ENCODE data around the gene SLC8B1. TPM values are rescaled to one million over a fixed set of nuclear protein-coding genes. Genes with fewer than 3 reads are reported as not detected.

SLC8B1 gene
- total and polyA plus RNA-seq, 4 donors = 9.9 to 23.8 (median 14.2) TPM

GRCh38 chr12:113329022-113329790 is 5.7 kb downstream of the SLC8B1 start:
- no peak for DNase-seq (ENCODE audit: low spot score)
- Histone ChIP-seq H3K4me1 (ENCODE audit: control insufficient read depth in 4 of 4, insufficient read depth in 4 of 4, low read length in 3 of 4) (peaks cover 0 to 13% (median 4%) of the 10 kb centered on the region in 4 donors), H3K27me3 (ENCODE audit: control insufficient read depth in 4 of 4, insufficient read depth in 4 of 4, low read length in 3 of 4) (no peaks in the 10 kb centered on the region), H3K9ac (ENCODE audit: low read depth in 1 of 2, low read length in 2 of 2) (no peak overlapping the region), H3K4me3 (ENCODE audit: low read depth in 1 of 3, low read length in 3 of 3) (no peak overlapping the region), H3K36me3 (ENCODE audit: control insufficient read depth in 4 of 4, insufficient read depth in 3 of 4, low read depth in 1 of 4, low read length in 3 of 4) (peaks cover 0 to 13% (median 5%) of the 10 kb centered on the region in 4 donors), H3K9me3 (ENCODE audit: control insufficient read depth in 4 of 4, low read length in 3 of 4) (no peaks in the 10 kb centered on the region), H3K27ac (ENCODE audit: low read depth in 1 of 2, low read length in 2 of 2) (no peak overlapping the region)
- TF ChIP-seq NR2F2 (IDR thresholded peaks at IDR 0.05) (no peak), YY1 (IDR thresholded peaks at IDR 0.05) (no peak), HNF4G (IDR thresholded peaks at IDR 0.05) (no peak), EGR1 (IDR thresholded peaks at IDR 0.05; ENCODE audit: low read depth in 2 of 2) (no peak), FOXA2 (IDR thresholded peaks at IDR 0.05) (no peak), GABPA (IDR thresholded peaks at IDR 0.05 in 1 of 2, conservative IDR thresholded peaks at IDR 0.05 in 1 of 2) (no peak), JUND (IDR thresholded peaks at IDR 0.05) (no peak), HNF4A (conservative IDR thresholded peaks at IDR 0.05) (no peak), RAD21 (IDR thresholded peaks at IDR 0.05) (no peak)
- whole genome bisulfite sequencing = 89% methylated on average over 9 of the region's 9 CpGs

- Histone ChIP-seq H3K4me1 (ENCODE audit: control insufficient read depth in 4 of 4, insufficient read depth in 4 of 4, low read length in 3 of 4) (peaks cover 0 to 6% (median 2%) of the 10 kb centered on the region in 4 donors), H3K9ac (ENCODE audit: low read depth in 1 of 2, low read length in 2 of 2) (no peak overlapping the region), H3K36me3 (ENCODE audit: control insufficient read depth in 4 of 4, insufficient read depth in 3 of 4, low read depth in 1 of 4, low read length in 3 of 4) (peaks cover 0 to 13% (median 5%) of the 10 kb centered on the region in 4 donors), H3K9me3 (ENCODE audit: control insufficient read depth in 4 of 4, low read length in 3 of 4) (no peaks in the 10 kb centered on the region), H3K27me3 (ENCODE audit: control insufficient read depth in 4 of 4, insufficient read depth in 4 of 4, low read length in 3 of 4) (no peaks in the 10 kb centered on the region), H3K27ac (ENCODE audit: low read depth in 1 of 2, low read length in 2 of 2) (no peak overlapping the region), H3K4me3 (ENCODE audit: low read depth in 1 of 3, low read length in 3 of 3) (no peak overlapping the region)
- 88% methylated on average over 5 of the region's 5 CpGs for WGBS
- no peak for DNase-seq (ENCODE audit: low spot score)
- TF ChIP-seq HNF4A (conservative IDR thresholded peaks at IDR 0.05) (no peak), RAD21 (IDR thresholded peaks at IDR 0.05) (no peak), RXRA (IDR thresholded peaks at IDR 0.05) (no peak), FOXA1 (IDR thresholded peaks at IDR 0.05) (no peak), JUND (IDR thresholded peaks at IDR 0.05) (no peak), REST (IDR thresholded peaks at IDR 0.05) (no peak), GABPA (IDR thresholded peaks at IDR 0.05 in 1 of 2, conservative IDR thresholded peaks at IDR 0.05 in 1 of 2) (no peak), YY1 (IDR thresholded peaks at IDR 0.05) (no peak), SP1 (IDR thresholded peaks at IDR 0.05) (no peak), EGR1 (IDR thresholded peaks at IDR 0.05; ENCODE audit: low read depth in 2 of 2) (no peak), NR2F2 (IDR thresholded peaks at IDR 0.05) (no peak), HNF4G (IDR thresholded peaks at IDR 0.05) (no peak)
- TF ChIP-seq, protein P1, sequence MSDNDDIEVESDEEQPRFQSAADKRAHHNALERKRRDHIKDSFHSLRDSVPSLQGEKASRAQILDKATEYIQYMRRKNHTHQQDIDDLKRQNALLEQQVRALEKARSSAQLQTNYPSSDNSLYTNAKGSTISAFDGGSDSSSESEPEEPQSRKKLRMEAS (IDR thresholded peaks at IDR 0.05) = no peak
- TF ChIP-seq, protein P2, sequence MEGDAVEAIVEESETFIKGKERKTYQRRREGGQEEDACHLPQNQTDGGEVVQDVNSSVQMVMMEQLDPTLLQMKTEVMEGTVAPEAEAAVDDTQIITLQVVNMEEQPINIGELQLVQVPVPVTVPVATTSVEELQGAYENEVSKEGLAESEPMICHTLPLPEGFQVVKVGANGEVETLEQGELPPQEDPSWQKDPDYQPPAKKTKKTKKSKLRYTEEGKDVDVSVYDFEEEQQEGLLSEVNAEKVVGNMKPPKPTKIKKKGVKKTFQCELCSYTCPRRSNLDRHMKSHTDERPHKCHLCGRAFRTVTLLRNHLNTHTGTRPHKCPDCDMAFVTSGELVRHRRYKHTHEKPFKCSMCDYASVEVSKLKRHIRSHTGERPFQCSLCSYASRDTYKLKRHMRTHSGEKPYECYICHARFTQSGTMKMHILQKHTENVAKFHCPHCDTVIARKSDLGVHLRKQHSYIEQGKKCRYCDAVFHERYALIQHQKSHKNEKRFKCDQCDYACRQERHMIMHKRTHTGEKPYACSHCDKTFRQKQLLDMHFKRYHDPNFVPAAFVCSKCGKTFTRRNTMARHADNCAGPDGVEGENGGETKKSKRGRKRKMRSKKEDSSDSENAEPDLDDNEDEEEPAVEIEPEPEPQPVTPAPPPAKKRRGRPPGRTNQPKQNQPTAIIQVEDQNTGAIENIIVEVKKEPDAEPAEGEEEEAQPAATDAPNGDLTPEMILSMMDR (IDR thresholded peaks at IDR 0.05; ENCODE audit: low read depth, low read length, missing input control) = no peak
Measured at GRCh38 chr12:113328368-113328889, 6.5 kb downstream of the SLC8B1 start.
